GM06990 (cell line): Measurements from ENCODE around the gene RIPOR3.
"Not testable (repeated sequence)": the region's sequence is repeated elsewhere in the genome, so short reads cannot be mapped to it uniquely, and the experiment has no call there.

Source experiments
- DNase-seq: peaks from one replicate; pipeline ENCODE4 v3.0.0-alpha.2; 2011; ENCODE audit not compliant: insufficient read length; ENCODE audit errors: extremely low read depth
- H3K27me3 ChIP-seq: replicated peaks from 2 replicates; pipeline ENCODE4 v1.6.0; 2011; ENCODE audit warnings: low read length; ENCODE audit not compliant: control insufficient read depth, insufficient read depth
- H3K36me3 ChIP-seq: 2 replicates; pipeline ENCODE4 v1.5.1; 2011; ENCODE audit warnings: low read length; ENCODE audit not compliant: control insufficient read depth, insufficient read depth
- H3K4me3 ChIP-seq: replicated peaks from 2 replicates; pipeline ENCODE4 v1.5.1; 2011; ENCODE audit warnings: low read depth, mild to moderate bottlenecking, control low read depth, low read length
- CTCF ChIP-seq: IDR thresholded peaks from 2 replicates; pipeline ENCODE4 v1.5.1; 2011; ENCODE audit warnings: low read length, control low read depth, mild to moderate bottlenecking, inconsistent platforms; ENCODE audit not compliant: insufficient read depth, poor library complexity, severe bottlenecking

The RIPOR3 gene

GRCh38 chr20:50710492-50711063 lies 19.2 kb upstream of the RIPOR3 start:
- DNase-seq, result no peak
- no peak for TF ChIP-seq CTCF

GRCh38 chr20:50709636-50709973 lies 18.3 kb upstream of the RIPOR3 start:
- TF ChIP-seq CTCF, result no peak
- Histone ChIP-seq H3K4me3 (no peak overlapping the region), H3K27me3 (no peaks in the 10 kb centered on the region; the same call in none of the 2 replicates), H3K36me3 (no peaks in the 10 kb centered on the region)
- DNase-seq, result no peak

More at GRCh38 chr20:50710492-50711063, 19.2 kb upstream of the RIPOR3 start:
- Histone ChIP-seq H3K27me3 (no peaks in the 10 kb centered on the region; the same call in none of the 2 replicates), H3K36me3 (no peaks in the 10 kb centered on the region), H3K4me3 (no peak overlapping the region)

GRCh38 chr20:50708845-50709635 lies 17.7 kb upstream of the RIPOR3 start:
- TF ChIP-seq CTCF, result no peak

GRCh38 chr20:50704971-50705370 lies 13.6 kb upstream of the RIPOR3 start:
- TF ChIP-seq CTCF, result no peak
- H3K27me3 ChIP-seq, result no peaks in the 10 kb centered on the region; the same call in 1 of the 2 replicates
- H3K4me3 ChIP-seq, result no peak overlapping the region
- H3K36me3 ChIP-seq, result no peaks in the 10 kb centered on the region
- DNase-seq, result no peak

More at GRCh38 chr20:50708845-50709635, 17.7 kb upstream of the RIPOR3 start:
- H3K27me3 ChIP-seq, result no peaks in the 10 kb centered on the region; the same call in none of the 2 replicates
- H3K4me3 ChIP-seq, result no peak overlapping the region
- no peak for DNase-seq
- no peaks in the 10 kb centered on the region for H3K36me3 ChIP-seq

GRCh38 chr20:50704514-50704913 lies 13.2 kb upstream of the RIPOR3 start:
- Histone ChIP-seq H3K4me3 (no peak overlapping the region), H3K27me3 (no peaks in the 10 kb centered on the region; the same call in 1 of the 2 replicates), H3K36me3 (no peaks in the 10 kb centered on the region)
- no peak for TF ChIP-seq CTCF
- DNase-seq, result no peak

GRCh38 chr20:50703651-50704438 lies 12.5 kb upstream of the RIPOR3 start:
- not testable (repeated sequence) for DNase-seq, H3K4me3 ChIP-seq, H3K27me3 ChIP-seq, H3K36me3 ChIP-seq
